GM21723 (cell line): Measurements from ENCODE around the gene MRPL27.
"Not testable (repeated sequence)": the region's sequence is repeated elsewhere in the genome, so short reads cannot be mapped to it uniquely, and the experiment has no call there.

Source experiments
- ATAC-seq: cut with Tn5 transposase; IDR thresholded peaks from one replicate; pipeline ENCODE4 v1.9.1; 2021; ENCODE audit warnings: mild to moderate bottlenecking, moderate library complexity; ENCODE audit not compliant: unreplicated experiment

The MRPL27 gene

GRCh38 chr17:50372758-50373556, at the start of gene MRPL27, which contains the start of gene EME1:
Gene MRPL27 (minus strand): TSS chr17:50373184. CDS start chr17:50373170, 14 bp downstream.
Gene EME1 (plus strand): TSS chr17:50373229. CDS start chr17:50375209, 1,980 bp downstream.
- peak; percentile 87 for ATAC-seq

DNA sequence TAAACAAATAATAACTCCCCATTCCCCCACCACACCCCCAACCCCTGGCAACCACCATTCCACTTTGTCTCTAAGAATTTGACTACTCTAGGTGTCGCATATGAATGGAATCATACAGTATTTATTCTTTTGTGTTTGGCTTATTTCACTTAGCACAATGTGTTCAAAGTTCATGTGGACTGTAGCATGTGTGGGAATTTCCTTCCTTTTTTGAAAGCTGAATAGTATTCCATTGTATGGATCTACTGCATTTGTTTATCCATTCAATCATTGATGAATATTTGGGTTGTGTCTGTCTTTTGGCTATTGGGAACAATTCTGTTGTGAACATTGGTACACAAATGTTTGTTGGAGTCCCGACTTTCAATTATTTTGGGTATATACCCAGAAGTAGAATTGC, 49.8 kb upstream of the MRPL27 start:
- no peak for ATAC-seq

GRCh38 chr17:50421308-50422051, 48.5 kb upstream of the MRPL27 start:
- peak; percentile 49 for ATAC-seq

DNA sequence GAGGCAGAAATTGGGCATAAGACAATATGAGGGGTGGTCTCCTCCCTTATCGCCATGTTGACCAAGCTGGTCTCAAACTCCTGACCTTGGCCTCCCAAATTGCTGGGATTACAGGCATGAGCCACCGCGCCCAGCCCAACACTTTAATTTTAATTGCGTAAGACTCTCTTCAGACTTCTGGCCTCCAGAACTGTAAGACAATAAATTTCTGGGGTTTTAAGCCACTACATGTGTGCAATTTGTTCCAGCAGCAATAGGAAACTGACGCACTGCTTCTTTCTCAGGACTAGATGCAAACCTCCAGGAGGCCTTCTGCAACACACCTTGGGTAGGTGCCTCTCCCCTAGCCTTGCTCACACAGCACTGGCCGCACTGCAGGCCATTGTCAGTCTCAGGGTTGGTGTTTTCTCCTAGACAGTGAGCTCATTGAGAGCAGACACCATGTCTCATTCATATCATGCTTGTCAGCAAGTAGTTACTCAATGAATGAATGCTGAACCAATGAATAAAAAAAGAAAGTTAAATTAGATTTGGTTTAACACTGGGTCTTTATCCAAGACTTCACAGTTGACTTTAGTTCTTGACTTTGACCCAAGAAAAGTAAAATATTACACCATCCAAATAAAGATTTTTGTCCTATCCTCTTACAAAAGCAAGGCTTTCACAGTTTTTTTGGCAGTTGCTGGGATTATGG, 47.6 kb upstream of the MRPL27 start:
- ATAC-seq = no peak

GRCh38 chr17:50419577-50419976, 46.6 kb upstream of the MRPL27 start:
- ATAC-seq = not testable (repeated sequence)

- no peak for ATAC-seq
These were observed 41.8 kb upstream of the MRPL27 start for GRCh38 chr17:50414808-50415207.

GRCh38 chr17:50412188-50412732, 39.3 kb upstream of the MRPL27 start:
- ATAC-seq = no peak

- no peak for ATAC-seq
These were observed 34.9 kb upstream of the MRPL27 start for GRCh38 chr17:50407921-50408320.

GRCh38 chr17:50406578-50406977, 33.6 kb upstream of the MRPL27 start:
- no peak for ATAC-seq

DNA sequence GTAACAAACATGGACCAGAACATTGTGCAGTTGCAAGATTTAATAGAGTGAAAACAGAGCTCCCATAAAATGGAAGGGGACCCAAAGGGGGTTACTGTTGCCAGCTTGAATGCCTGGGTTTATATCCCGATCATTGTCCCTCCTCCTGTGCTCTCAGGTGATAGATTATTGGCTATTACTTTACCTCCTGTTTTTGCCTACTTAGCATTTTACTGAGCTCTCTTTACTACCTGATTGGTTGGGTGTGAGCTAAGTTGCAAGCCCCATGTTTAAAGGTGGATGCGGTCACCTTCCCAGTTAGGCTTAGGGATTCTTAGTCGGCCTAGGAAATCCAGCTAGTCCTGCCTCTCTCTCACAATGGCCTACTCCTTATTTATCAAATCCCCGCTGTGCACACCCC, 32.4 kb upstream of the MRPL27 start:
- not testable (repeated sequence) for ATAC-seq

DNA sequence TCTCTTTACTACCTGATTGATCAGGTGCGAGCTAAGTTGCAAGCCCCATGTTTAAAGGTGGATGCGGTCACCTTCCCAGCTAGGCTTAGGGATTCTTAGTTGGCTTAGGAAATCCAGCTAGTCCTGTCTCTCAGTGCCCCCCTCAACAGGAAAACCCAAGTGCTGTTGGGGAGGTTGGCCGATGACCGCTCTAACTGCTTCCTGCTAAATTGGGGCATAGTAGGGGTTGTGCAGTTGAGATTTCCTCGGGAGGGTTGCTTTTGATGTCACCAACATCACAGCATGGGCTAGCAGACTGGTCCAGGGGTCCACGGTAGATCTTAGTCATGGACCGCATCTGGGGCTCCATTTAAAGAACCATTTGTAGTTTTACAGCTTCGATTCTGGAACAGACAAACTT, 26.6 kb upstream of the MRPL27 start:
- not testable (repeated sequence) for ATAC-seq

DNA sequence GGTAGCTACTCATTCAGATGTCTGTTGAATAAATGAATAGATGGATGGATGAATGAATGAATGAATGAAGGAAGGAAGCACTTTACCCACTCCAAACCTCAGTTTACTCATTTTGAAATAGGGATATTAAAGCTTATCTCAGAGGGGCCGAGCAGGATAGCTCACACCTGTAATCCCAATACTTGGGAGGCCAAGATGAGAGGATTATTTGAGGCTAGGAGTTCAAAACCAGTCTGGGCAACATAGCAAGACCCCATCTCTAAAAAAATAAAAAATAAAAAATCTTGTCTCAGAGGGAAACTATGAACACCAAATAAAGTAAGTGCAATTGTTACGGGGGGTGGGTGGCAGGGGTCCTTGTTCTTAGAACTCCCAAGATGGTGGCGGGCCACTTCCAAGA, 25.7 kb upstream of the MRPL27 start:
- not testable (repeated sequence) for ATAC-seq

GRCh38 chr17:50397919-50398285, 24.9 kb upstream of the MRPL27 start:
- ATAC-seq = no peak

DNA sequence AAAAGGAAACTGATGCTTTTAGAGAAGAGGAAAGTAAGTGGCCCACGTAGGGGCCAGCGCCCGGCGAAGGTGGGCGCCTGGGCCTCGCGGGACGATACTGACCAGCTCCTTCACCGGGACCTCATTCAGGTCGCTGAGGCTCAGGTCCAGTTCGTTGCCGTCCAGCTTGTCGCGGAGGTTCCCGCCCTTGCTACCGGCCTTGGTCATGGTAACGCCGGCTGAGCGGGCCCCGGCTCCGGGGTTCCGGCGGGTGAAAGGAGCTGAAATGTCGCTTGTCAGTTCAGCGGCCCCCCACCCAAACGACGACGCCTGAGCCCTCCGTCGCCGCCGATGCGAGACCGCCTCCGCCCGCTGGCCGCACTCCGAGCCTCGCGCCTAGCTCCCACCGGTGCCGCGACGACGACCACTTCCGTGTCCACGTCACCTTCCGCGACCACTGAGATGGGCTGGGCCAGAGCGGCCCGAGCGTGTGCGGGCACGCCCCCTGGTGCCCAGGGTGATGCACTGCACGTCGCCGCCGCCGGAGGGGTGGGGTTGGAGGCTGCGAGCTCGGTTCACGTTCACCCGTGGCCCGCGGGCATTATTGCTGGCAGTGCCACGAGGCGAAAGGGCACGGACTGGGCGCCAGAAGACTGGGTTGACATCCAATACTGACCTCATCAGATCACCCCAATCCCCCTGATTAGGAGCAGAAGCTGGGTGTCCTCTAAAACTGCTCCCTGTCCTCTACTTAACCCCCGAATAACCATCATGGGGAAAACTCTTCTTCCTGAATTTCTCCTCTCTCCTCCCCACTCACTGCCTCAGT, 24.3 kb upstream of the MRPL27 start, which contains the start of gene LRRC59:
Gene LRRC59 (minus strand): TSS at position 413 of the 808 bp plus-strand sequence. CDS start 206 bp downstream, at position 207.
- ATAC-seq = peak; percentile 94

- ATAC-seq = no peak
These were observed 23.5 kb upstream of the MRPL27 start for GRCh38 chr17:50396261-50397110.

DNA sequence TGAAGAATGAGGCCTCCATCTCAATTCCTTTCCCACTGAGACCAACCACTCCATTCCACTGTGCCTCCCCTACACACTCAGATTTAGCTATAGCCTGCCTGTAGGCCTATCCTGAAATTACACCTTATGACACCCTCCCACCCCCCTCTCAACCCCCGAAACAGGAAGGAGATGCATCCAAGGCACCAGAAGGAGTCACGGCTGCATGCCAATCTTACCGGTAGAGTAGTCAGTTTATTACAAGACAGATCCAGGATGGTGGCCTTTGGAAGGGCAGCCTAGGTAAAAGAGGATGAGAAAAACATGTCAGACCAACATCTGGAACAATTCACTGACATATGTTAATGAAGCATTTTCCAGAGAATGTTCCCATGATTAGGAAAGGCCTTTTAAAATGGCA, 21.7 kb upstream of the MRPL27 start:
- ATAC-seq = no peak

GRCh38 chr17:50393700-50394099, 20.7 kb upstream of the MRPL27 start:
- no peak for ATAC-seq

DNA sequence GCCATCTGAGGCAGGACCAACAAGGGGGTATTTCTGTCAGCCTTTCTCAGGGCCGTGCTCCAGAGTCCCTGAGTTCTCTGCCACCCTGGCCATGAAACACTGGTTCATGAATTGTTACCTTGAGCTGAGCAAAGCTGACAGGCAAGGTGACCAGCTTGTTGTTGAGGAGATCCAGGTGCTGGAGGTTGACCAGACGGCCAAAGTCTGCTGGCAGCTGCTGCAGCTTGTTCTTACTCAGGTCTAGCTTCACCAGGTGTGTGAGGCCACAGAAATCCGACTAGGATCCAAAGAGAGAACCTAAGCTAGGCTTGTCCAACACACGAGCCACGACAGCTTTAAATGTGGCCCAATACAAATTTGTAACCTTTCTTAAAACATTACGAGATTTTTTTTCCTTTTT, 19.6 kb upstream of the MRPL27 start:
- no peak for ATAC-seq

DNA sequence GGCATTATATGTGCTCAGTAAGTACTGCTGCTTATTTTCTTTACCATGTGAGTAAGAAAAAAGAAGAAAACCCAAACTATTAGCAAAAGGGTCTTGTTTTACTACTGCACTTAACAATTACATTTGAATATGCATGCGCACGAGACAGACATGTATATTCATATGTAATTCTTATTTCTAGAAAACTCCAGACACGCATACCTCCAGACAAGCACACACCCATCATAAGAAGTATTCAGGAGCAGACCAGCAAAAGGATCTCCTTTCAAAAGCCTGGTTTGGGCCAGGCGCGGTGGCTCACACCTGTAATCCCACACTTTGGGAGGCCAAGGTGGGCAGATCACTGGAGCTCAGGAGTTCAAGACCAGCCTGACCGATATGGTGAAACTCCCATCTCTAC, 16.6 kb upstream of the MRPL27 start:
- ATAC-seq = no peak
